Mesothelial cell of epicardium (in vitro differentiated cells): ENCODE data around the gene XPC. TPM values are rescaled to one million over a fixed set of nuclear protein-coding genes. Genes with fewer than 3 reads are reported as not detected.

Source experiments
- DNase-seq, 2 experiments: peaks; one replicate each; pipeline ENCODE4 v3.0.0; 2021; ENCODE audit warnings: low spot score in 2 of 2; ENCODE audit not compliant: unreplicated experiment in 2 of 2
- H3K27ac Mint-ChIP-seq: 2 replicates; pipeline ENCODE4 v1.8.0; 2021; ENCODE audit warnings: mixed read lengths
- H3K27me3 Mint-ChIP-seq: 2 replicates; pipeline ENCODE4 v1.8.0; 2021; ENCODE audit warnings: low read depth, mixed read lengths
- H3K36me3 Mint-ChIP-seq: 2 replicates; pipeline ENCODE4 v1.8.0; 2021; ENCODE audit warnings: mixed read lengths
- H3K4me1 Mint-ChIP-seq: 2 replicates; pipeline ENCODE4 v1.8.0; 2021; ENCODE audit warnings: mixed read lengths
- H3K4me3 Mint-ChIP-seq: 2 replicates; pipeline ENCODE4 v1.8.0; 2021; ENCODE audit warnings: mild to moderate bottlenecking, moderate library complexity, mixed read lengths
- H3K9me3 Mint-ChIP-seq: 2 replicates; pipeline ENCODE4 v1.8.0; 2021; ENCODE audit warnings: mixed read lengths
- total RNA-seq: library from RNA; stranded (reverse); gene quantifications from 3 replicates; pipeline ENCODE4 v1.2.1, GENCODE V29; 2021
- TF ChIP-seq, protein P1 (sequence below): fragments of 200-600 bp; sonication (generic); IDR thresholded peaks from one replicate; pipeline ENCODE4 v1.5.0; 2021; ENCODE audit warnings: antibody characterized with exemption; ENCODE audit not compliant: unreplicated experiment

The XPC gene
- total RNA-seq, 1 donor from 2014 or later, result 47.8 TPM

- Mint-ChIP-seq H3K4me1 (peaks cover 25% of the 10 kb centered on the region), H3K27me3 (no peaks in the 10 kb centered on the region), H3K4me3 (no peak overlapping the region), H3K9me3 (no peaks in the 10 kb centered on the region), H3K27ac (peak overlapping the region; percentile 99), H3K36me3 (peaks cover 27% of the 10 kb centered on the region)
- TF ChIP-seq, protein P1, sequence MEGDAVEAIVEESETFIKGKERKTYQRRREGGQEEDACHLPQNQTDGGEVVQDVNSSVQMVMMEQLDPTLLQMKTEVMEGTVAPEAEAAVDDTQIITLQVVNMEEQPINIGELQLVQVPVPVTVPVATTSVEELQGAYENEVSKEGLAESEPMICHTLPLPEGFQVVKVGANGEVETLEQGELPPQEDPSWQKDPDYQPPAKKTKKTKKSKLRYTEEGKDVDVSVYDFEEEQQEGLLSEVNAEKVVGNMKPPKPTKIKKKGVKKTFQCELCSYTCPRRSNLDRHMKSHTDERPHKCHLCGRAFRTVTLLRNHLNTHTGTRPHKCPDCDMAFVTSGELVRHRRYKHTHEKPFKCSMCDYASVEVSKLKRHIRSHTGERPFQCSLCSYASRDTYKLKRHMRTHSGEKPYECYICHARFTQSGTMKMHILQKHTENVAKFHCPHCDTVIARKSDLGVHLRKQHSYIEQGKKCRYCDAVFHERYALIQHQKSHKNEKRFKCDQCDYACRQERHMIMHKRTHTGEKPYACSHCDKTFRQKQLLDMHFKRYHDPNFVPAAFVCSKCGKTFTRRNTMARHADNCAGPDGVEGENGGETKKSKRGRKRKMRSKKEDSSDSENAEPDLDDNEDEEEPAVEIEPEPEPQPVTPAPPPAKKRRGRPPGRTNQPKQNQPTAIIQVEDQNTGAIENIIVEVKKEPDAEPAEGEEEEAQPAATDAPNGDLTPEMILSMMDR, result no peak
- DNase-seq, result no peak
Measured at GRCh38 chr3:14143271-14144225, 34.9 kb downstream of the XPC start.

GRCh38 chr3:14142567-14143270 lies 35.7 kb downstream of the XPC start:
- DNase-seq, result no peak
- TF ChIP-seq, protein P1, result no peak
- peaks cover 25% of the 10 kb centered on the region for H3K4me1 Mint-ChIP-seq
- H3K9me3 Mint-ChIP-seq, result no peaks in the 10 kb centered on the region
- peak overlapping the region; percentile 87 for H3K27ac Mint-ChIP-seq
- no peaks in the 10 kb centered on the region for H3K27me3 Mint-ChIP-seq
- H3K36me3 Mint-ChIP-seq, result peaks cover 23% of the 10 kb centered on the region
- H3K4me3 Mint-ChIP-seq, result no peak overlapping the region

GRCh38 chr3:14141602-14142341 lies 36.6 kb downstream of the XPC start:
- H3K27ac Mint-ChIP-seq, result peak overlapping the region; percentile 87
- peaks cover 25% of the 10 kb centered on the region for H3K4me1 Mint-ChIP-seq

GRCh38 chr3:14141144-14141543 lies 37.3 kb downstream of the XPC start:
- Mint-ChIP-seq H3K27me3 (no peaks in the 10 kb centered on the region), H3K9me3 (no peaks in the 10 kb centered on the region), H3K36me3 (peaks cover 17% of the 10 kb centered on the region), H3K4me3 (no peak overlapping the region), H3K27ac (no peak overlapping the region), H3K4me1 (peaks cover 25% of the 10 kb centered on the region)
- no peak for DNase-seq
- TF ChIP-seq, protein P1, result no peak

More at GRCh38 chr3:14141602-14142341, 36.6 kb downstream of the XPC start:
- TF ChIP-seq, protein P1, result no peak
- Mint-ChIP-seq H3K36me3 (peaks cover 19% of the 10 kb centered on the region), H3K27me3 (no peaks in the 10 kb centered on the region), H3K9me3 (no peaks in the 10 kb centered on the region), H3K4me3 (no peak overlapping the region)
- no peak for DNase-seq

- no peaks in the 10 kb centered on the region for H3K9me3 Mint-ChIP-seq
- H3K27ac Mint-ChIP-seq, result no peak overlapping the region
- peaks cover 25% of the 10 kb centered on the region for H3K4me1 Mint-ChIP-seq
- peaks cover 17% of the 10 kb centered on the region for H3K36me3 Mint-ChIP-seq
- no peaks in the 10 kb centered on the region for H3K27me3 Mint-ChIP-seq
- TF ChIP-seq, protein P1, result no peak
- no peak for DNase-seq
- H3K4me3 Mint-ChIP-seq, result no peak overlapping the region
Measured at GRCh38 chr3:14140668-14141067, 37.7 kb downstream of the XPC start.
